Lung (tissue), 12 donors: ENCODE measurements around the gene SLC44A5. TPM values are rescaled to one million over a fixed set of nuclear protein-coding genes. Genes with fewer than 3 reads are reported as not detected.

ENCODE experiments used
- ATAC-seq: fragments of 200-7000 bp; cut with Tn5 transposase; one replicate; pipeline ENCODE4 v1.9.1; 2020; ENCODE audit warnings: moderate number of reproducible peaks; ENCODE audit not compliant: insufficient read depth, low FRiP score
- DNase-seq, 3 donors: peaks; one replicate each; pipeline ENCODE4 v3.0.0-alpha.2; 2013 to 2017
- H3K27ac ChIP-seq, 2 donors: one replicate each; pipeline ENCODE4 v1.5.1; 2013; ENCODE audit warnings: mild to moderate bottlenecking in 2 of 2, moderate library complexity in 2 of 2, control low read depth in 1 of 2, inconsistent platforms in 1 of 2, low read depth in 1 of 2, low read length in 1 of 2
- H3K27me3 ChIP-seq, 3 donors: one replicate each; pipeline ENCODE4 v1.5.1; 2013; ENCODE audit warnings: low read length in 2 of 3; ENCODE audit not compliant: control insufficient read depth in 3 of 3, insufficient read depth in 3 of 3
- H3K36me3 ChIP-seq, 4 donors: one replicate each; pipeline ENCODE4 v1.5.1; 2013; ENCODE audit warnings: low read length in 4 of 4, mild to moderate bottlenecking in 1 of 4, moderate library complexity in 1 of 4; ENCODE audit not compliant: control insufficient read depth in 4 of 4, insufficient read depth in 4 of 4
- H3K4me1 ChIP-seq, 5 donors: one replicate each; pipeline ENCODE4 v1.5.1; 2013; ENCODE audit warnings: low read length in 5 of 5, mild to moderate bottlenecking in 2 of 5, moderate library complexity in 1 of 5; ENCODE audit not compliant: control insufficient read depth in 5 of 5, insufficient read depth in 5 of 5
- H3K4me3 ChIP-seq: one replicate; pipeline ENCODE4 v1.5.1; 2013; ENCODE audit warnings: mild to moderate bottlenecking, control low read depth, moderate library complexity
- H3K9ac ChIP-seq, 2 donors: one replicate each; pipeline ENCODE4 v1.5.1; 2013; ENCODE audit warnings: low read length in 2 of 2, control low read depth in 1 of 2; ENCODE audit not compliant: insufficient read depth in 1 of 2
- H3K9me3 ChIP-seq, 4 donors: one replicate each; pipeline ENCODE4 v1.5.1; 2013; ENCODE audit warnings: low read length in 3 of 4, mild to moderate bottlenecking in 1 of 4, moderate library complexity in 1 of 4; ENCODE audit not compliant: control insufficient read depth in 4 of 4, insufficient read depth in 3 of 4
- WGBS, 2 donors: extraction: QIAGEN DNeasy Blood & Tissue Kit; methylation state at CpG; one replicate each; pipeline ENCODE4 v1.1.7; 2013; 5-methylcytosine and 5-hydroxymethylcytosine counted together
- polyA plus RNA-seq, 2 donors: library from polyadenylated mRNA; stranded (reverse); fragments of 200-250 nt; gene quantifications; one replicate each; pipeline ENCODE4 v1.2.1, GENCODE V29; 2013
- total RNA-seq, 2 donors: library from RNA; depleted of rRNA in 1 of 2; stranded (reverse); fragments of >200 nt in 1 of 2; gene quantifications; one replicate each; pipeline ENCODE4 v1.2.1, GENCODE V29; 2014 to 2021
- TF ChIP-seq, protein P1 (sequence below): IDR thresholded peaks from 2 replicates; pipeline ENCODE4 v1.5.1; 2012; ENCODE audit warnings: mild to moderate bottlenecking; ENCODE audit errors: control extremely low read depth, extremely low read depth
- donor health status: control.
- donor health status: control.
- donor health status: Bipolar disorder and iron deficiency.
- donor health status: healthy.
- donor health status: DM: yes; HTN: yes; CAD: no.

The SLC44A5 gene
- total and polyA plus RNA-seq, 4 donors, result 0.10 to 1.6 (median 0.43) TPM

DNA sequence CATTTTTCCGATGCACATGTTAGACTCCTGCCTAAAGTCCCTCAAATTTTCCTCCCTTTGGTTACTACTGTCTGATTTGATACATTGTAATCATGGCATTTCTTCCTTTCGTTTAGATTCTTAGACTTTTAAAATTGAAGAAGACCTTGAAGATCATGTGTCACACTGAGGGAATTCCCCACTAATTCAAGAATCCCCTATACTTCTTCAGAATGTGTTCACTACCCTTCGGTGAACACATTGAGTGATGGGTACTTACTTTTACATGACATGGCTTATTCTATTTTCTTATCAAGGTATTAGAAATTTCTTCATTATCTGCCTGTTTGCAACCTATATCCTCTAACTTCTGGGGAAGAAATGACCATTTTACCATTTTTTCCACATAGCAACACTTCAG is 390.8 kb downstream of the SLC44A5 start:
- Histone ChIP-seq H3K36me3 (no peaks in the 10 kb centered on the region), H3K4me3 (no peak overlapping the region), H3K27ac (no peak overlapping the region), H3K9me3 (no peaks in the 10 kb centered on the region), H3K4me1 (no peaks in the 10 kb centered on the region), H3K27me3 (no peaks in the 10 kb centered on the region), H3K9ac (no peak overlapping the region)
- DNase-seq (no peak), ATAC-seq (no peak)
- 85 to 87% methylated on average over 3 of the region's 3 CpGs for WGBS, 2 donors
- TF ChIP-seq, protein P1, sequence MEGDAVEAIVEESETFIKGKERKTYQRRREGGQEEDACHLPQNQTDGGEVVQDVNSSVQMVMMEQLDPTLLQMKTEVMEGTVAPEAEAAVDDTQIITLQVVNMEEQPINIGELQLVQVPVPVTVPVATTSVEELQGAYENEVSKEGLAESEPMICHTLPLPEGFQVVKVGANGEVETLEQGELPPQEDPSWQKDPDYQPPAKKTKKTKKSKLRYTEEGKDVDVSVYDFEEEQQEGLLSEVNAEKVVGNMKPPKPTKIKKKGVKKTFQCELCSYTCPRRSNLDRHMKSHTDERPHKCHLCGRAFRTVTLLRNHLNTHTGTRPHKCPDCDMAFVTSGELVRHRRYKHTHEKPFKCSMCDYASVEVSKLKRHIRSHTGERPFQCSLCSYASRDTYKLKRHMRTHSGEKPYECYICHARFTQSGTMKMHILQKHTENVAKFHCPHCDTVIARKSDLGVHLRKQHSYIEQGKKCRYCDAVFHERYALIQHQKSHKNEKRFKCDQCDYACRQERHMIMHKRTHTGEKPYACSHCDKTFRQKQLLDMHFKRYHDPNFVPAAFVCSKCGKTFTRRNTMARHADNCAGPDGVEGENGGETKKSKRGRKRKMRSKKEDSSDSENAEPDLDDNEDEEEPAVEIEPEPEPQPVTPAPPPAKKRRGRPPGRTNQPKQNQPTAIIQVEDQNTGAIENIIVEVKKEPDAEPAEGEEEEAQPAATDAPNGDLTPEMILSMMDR, result no peak

DNA sequence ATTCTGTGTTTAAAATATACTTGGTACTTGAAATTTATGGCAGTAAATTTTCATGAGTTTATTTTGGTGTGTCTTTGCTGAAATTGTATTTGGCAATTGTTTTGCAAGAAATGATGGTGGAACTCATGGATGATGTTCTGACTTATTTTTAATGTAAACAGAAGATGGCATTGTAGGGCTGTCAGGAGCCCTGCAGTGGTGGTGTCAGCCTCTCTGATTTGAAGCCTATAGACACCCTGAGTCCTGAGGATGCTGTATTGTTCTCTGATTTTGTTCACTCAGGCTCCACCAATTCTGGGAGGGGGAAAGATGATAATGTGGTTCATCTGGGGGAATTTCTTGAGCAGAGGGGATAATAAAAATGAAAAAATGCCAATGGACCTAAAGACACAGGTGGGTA is 396.9 kb downstream of the SLC44A5 start:
- Histone ChIP-seq H3K9me3 (peaks cover 0 to 3% (median 0%) of the 10 kb centered on the region in 4 donors), H3K36me3 (no peaks in the 10 kb centered on the region), H3K4me1 (no peaks in the 10 kb centered on the region), H3K27ac (no peak overlapping the region), H3K9ac (no peak overlapping the region), H3K4me3 (no peak overlapping the region), H3K27me3 (no peaks in the 10 kb centered on the region)
- DNase-seq (no peak), ATAC-seq (no peak)
- TF ChIP-seq, protein P1, result no peak

DNA sequence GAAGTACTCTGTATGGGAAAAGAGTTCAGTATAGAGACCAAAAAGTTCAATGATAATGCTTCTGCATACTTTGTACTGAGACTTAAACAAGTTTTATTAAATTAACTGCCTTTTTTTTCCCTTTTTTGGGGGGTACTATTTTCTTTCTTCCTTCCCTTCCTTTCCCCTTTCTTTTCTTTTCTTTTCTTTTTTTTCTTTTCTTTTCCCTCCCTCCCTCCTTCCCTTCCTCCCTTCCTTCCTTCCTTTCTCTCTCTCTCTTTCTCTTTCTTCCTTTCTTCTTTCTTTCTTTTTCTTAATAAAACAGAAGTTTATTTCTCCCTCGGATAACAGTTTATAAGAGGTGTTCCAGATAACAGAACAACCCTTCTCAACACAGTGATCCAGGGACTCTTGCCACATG is 399.3 kb downstream of the SLC44A5 start:
- Histone ChIP-seq H3K27me3 (no peaks in the 10 kb centered on the region), H3K9ac (no peak overlapping the region), H3K36me3 (no peaks in the 10 kb centered on the region), H3K9me3 (peaks cover 0 to 3% (median 0%) of the 10 kb centered on the region in 4 donors), H3K4me1 (no peaks in the 10 kb centered on the region), H3K27ac (no peak overlapping the region), H3K4me3 (no peak overlapping the region)
- DNase-seq, result no peak
- TF ChIP-seq, protein P1, result no peak
- ATAC-seq, result no peak
- WGBS, 2 donors, result 59 to 76% methylated on average over 1 of the region's 1 CpG

DNA sequence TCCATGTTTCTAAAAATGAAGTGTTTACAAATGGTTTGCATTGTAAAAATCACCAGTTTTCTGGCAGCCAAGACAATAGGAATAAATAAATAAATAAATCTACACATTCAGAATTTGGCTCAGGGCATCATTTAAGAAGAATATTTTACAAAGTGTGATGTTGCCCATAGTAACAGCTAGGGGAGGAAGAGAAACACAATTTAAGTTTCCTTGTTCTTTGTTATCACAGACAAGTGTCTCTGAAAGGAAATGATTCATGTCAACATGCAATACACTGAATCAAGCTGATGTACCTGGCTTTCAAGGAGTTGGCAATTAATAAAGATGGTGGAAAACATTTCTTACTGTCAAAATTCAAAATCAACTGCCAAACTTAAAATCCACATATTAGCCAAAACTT is 402.1 kb downstream of the SLC44A5 start:
- ATAC-seq (no peak), DNase-seq (no peak)
- Histone ChIP-seq H3K9me3 (peaks cover 0 to 3% (median 0%) of the 10 kb centered on the region in 4 donors), H3K27me3 (no peaks in the 10 kb centered on the region), H3K36me3 (no peaks in the 10 kb centered on the region), H3K27ac (no peak overlapping the region), H3K9ac (no peak overlapping the region), H3K4me3 (no peak overlapping the region), H3K4me1 (no peaks in the 10 kb centered on the region)
- TF ChIP-seq, protein P1, result no peak
